Melanocyte of skin (primary cell): Measurements from ENCODE around the gene PSME3IP1. TPM values are rescaled to one million over a fixed set of nuclear protein-coding genes. Genes with fewer than 3 reads are reported as not detected.

Experiments
- total RNA-seq, 2 donors: library from RNA; depleted of rRNA; stranded (reverse); fragments of >200 nt; gene quantifications; 2 replicates each; pipeline ENCODE4 v1.2.3, GENCODE V29; 2012

PSME3IP1 gene
- 10 to 100 TPM; 56.1 to 82.6 TPM for total RNA-seq

DNA sequence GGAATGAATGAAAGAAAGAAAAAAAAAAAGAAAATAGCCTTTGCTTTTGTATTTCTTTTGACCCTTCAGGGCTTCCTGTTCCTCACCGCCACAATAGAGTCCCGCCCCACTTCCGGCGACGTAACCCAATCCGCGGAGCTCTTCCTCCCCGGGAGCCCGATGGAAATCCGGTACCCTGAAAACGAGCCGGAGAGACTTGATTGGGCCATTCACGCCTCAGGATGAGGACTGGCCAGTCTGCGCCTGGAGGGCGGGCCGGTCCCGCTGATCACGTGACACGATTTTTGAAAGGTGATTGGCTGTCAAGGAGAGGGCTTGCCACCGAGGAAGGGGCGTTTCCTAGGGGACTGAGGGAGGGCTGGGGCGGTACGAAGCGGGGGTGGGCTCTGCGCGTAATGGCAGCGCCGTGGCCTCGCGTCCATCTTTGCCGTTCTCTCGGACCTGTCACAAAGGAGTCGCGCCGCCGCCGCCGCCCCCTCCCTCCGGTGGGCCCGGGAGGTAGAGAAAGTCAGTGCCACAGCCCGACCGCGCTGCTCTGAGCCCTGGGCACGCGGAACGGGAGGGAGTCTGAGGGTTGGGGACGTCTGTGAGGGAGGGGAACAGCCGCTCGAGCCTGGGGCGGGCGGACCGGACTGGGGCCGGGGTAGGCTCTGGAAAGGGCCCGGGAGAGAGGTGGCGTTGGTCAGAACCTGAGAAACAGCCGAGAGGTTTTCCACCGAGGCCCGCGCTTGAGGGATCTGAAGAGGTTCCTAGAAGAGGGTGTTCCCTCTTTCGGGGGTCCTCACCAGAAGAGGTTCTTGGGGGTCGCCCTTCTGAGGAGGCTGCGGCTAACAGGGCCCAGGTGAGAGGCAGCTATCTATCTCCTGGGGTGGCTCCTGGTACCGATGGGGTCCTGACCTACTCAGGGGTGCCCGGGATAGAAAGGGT is at the start of gene PSME3IP1, which contains the start of gene RSPRY1:
Gene PSME3IP1, minus strand, starts transcription at position 95 of the 927 bp plus-strand sequence. CDS start 12,185 bp downstream, outside the sequence.
Gene RSPRY1, plus strand, starts transcription at position 385 of the 927 bp plus-strand sequence. CDS start 18,330 bp downstream, outside the sequence.

Other genes with a start within 250 kb of the PSME3IP1 start
- gene CETP, start 224.1 kb downstream of the PSME3IP1 start, total RNA-seq, result not detected
- 10 to 100 TPM; 95.7 to 97.2 TPM for gene NLRC5, start 196.5 kb downstream of the PSME3IP1 start, total RNA-seq
- 10 to 100 TPM in 1 of 2 donors, 1 to 10 TPM in 1; 6.9 to 14.7 TPM for gene CPNE2, start 93.5 kb downstream of the PSME3IP1 start, total RNA-seq
- 10 to 100 TPM; 18.2 to 25.6 TPM for gene RSPRY1, start 290 bp upstream of the PSME3IP1 start, total RNA-seq
- 10 to 100 TPM; 67.4 to 69.3 TPM for gene ARL2BP, start 59.2 kb upstream of the PSME3IP1 start, total RNA-seq
- under 1 TPM; 0.69 to 1.00 TPM for gene PLLP, start 98.6 kb upstream of the PSME3IP1 start, total RNA-seq
- not detected for gene CCL22, start 172.7 kb upstream of the PSME3IP1 start, total RNA-seq
- gene CX3CL1, start 186.5 kb upstream of the PSME3IP1 start, total RNA-seq, result 1 to 10 TPM; 1.0 to 3.3 TPM
- gene CCL17, start 218.7 kb upstream of the PSME3IP1 start, total RNA-seq, result under 1 TPM in 1 of 2 donors, not detected in 1; 0.33 TPM